Measurements from ENCODE around the gene CADM1.

DNA sequence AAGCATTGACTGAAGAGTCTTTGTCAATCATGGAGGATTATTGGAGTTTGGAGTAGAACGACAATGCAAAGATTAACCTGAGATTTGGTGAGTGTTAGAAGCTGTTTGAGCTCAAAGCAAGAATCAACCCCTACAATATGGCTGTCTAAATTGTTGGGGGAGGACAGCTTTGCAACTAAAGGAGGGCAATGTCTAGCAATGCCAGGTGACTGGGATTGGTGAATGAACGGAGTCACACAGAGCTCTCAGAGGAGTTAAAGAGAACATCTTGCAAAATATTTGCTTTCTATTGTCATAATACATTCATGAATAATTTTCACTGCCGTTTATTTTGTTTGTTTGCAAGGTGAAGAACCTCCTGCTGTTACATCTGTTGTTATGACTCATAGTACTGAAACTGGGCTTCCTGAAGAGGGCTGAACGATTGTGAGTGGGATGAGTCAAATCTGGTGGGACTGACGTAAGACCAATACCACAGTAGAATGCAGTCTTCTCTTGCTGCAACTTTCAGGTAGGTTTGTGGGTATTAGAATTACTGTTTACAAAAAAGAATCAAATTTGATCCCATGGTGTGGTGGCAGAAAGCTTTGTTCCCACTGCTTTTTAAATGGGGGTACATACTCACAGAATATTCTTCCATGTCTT lies 281.9 kb downstream of the CADM1 start:
- TF ChIP-seq, protein P1, sequence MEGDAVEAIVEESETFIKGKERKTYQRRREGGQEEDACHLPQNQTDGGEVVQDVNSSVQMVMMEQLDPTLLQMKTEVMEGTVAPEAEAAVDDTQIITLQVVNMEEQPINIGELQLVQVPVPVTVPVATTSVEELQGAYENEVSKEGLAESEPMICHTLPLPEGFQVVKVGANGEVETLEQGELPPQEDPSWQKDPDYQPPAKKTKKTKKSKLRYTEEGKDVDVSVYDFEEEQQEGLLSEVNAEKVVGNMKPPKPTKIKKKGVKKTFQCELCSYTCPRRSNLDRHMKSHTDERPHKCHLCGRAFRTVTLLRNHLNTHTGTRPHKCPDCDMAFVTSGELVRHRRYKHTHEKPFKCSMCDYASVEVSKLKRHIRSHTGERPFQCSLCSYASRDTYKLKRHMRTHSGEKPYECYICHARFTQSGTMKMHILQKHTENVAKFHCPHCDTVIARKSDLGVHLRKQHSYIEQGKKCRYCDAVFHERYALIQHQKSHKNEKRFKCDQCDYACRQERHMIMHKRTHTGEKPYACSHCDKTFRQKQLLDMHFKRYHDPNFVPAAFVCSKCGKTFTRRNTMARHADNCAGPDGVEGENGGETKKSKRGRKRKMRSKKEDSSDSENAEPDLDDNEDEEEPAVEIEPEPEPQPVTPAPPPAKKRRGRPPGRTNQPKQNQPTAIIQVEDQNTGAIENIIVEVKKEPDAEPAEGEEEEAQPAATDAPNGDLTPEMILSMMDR (IDR thresholded peaks at IDR 0.05): no peak
- no peak for TF ChIP-seq POLR2A (IDR thresholded peaks at IDR 0.05)
